Measurements from ENCODE around the gene DISP1. TPM values are rescaled to one million over a fixed set of nuclear protein-coding genes. Genes with fewer than 3 reads are reported as not detected.

DISP1 gene
- total RNA-seq, 6 experiments from 2014 or later, result 1.7 to 4.2 (median 3.0) TPM

- H3K27me3 ChIP-seq, result no peaks in the 10 kb centered on the region
- ATAC-seq (no peak), DNase-seq (no peak)
- H3K9me3 ChIP-seq, result no peaks in the 10 kb centered on the region
- H3K27ac ChIP-seq, result no peak overlapping the region
- no peaks in the 10 kb centered on the region for H3K36me3 ChIP-seq
- H3K4me3 ChIP-seq, result no peak overlapping the region
- intact Hi-C loops (cut with DNase I), result no loop called here
- no peak for TF ChIP-seq POLR2A (IDR thresholded peaks at IDR 0.05)
- TF ChIP-seq CTCF (IDR thresholded peaks at IDR 0.05), result peak; percentile 10 to 34 (median 24)
- H3K4me1 ChIP-seq, result no peaks in the 10 kb centered on the region
Measured at GRCh38 chr1:222828939-222829338, 14.1 kb downstream of the DISP1 start.

GRCh38 chr1:222829868-222830267 lies 15.0 kb downstream of the DISP1 start:
- H3K27me3 ChIP-seq, result no peaks in the 10 kb centered on the region
- intact Hi-C loops (cut with DNase I), result no loop called here
- H3K4me1 ChIP-seq, result no peaks in the 10 kb centered on the region
- H3K4me3 ChIP-seq, result no peak overlapping the region
- H3K9me3 ChIP-seq, result no peaks in the 10 kb centered on the region
- no peak for DNase-seq
- no peak overlapping the region for H3K27ac ChIP-seq
- no peaks in the 10 kb centered on the region for H3K36me3 ChIP-seq
- no peak for TF ChIP-seq CTCF (IDR thresholded peaks at IDR 0.05)
- no peak for TF ChIP-seq POLR2A (IDR thresholded peaks at IDR 0.05)
- no peak for ATAC-seq

- ATAC-seq (no peak), DNase-seq (no peak)
- intact Hi-C loops (cut with DNase I), result no loop called here
- no peak overlapping the region for H3K4me3 ChIP-seq
- H3K36me3 ChIP-seq, result no peaks in the 10 kb centered on the region
- WGBS (ENCODE audit: insufficient coverage, low coverage, low lambda C conversion rate, missing lambda C conversion rate), result 90% methylated on average over 2 of the region's 2 CpGs
- no peaks in the 10 kb centered on the region for H3K27me3 ChIP-seq
- TF ChIP-seq CTCF (IDR thresholded peaks at IDR 0.05) (no peak), POLR2A (IDR thresholded peaks at IDR 0.05) (no peak)
- no peaks in the 10 kb centered on the region for H3K4me1 ChIP-seq
- H3K9me3 ChIP-seq, result no peaks in the 10 kb centered on the region
- H3K27ac ChIP-seq, result no peak overlapping the region
Measured at GRCh38 chr1:222833356-222833876, 18.6 kb downstream of the DISP1 start.

- 74% methylated on average over 6 of the region's 6 CpGs for WGBS (ENCODE audit: insufficient coverage, low coverage, low lambda C conversion rate, missing lambda C conversion rate)
- no peaks in the 10 kb centered on the region for H3K36me3 ChIP-seq
- no peak overlapping the region for H3K4me3 ChIP-seq
- ATAC-seq (no peak), DNase-seq (no peak)
- no peak for TF ChIP-seq CTCF (IDR thresholded peaks at IDR 0.05)
- TF ChIP-seq POLR2A (IDR thresholded peaks at IDR 0.05), result no peak
- H3K9me3 ChIP-seq, result no peaks in the 10 kb centered on the region
- intact Hi-C loops (cut with DNase I), result no loop called here
- no peaks in the 10 kb centered on the region for H3K27me3 ChIP-seq
- no peak overlapping the region for H3K27ac ChIP-seq
- H3K4me1 ChIP-seq, result peaks cover 0 to 11% (median 4%) of the 10 kb centered on the region in 4 donors
Measured at GRCh38 chr1:222843469-222844410, 28.9 kb downstream of the DISP1 start.

Data from right lobe of liver (tissue), 6 donors.